EH (cell line): ENCODE measurements around the gene NENF.

Source experiments
- DNase-seq: peaks from one replicate; pipeline ENCODE4 v3.0.0-alpha.2; 2015; ENCODE audit warnings: low read depth

NENF gene

GRCh38 chr1:212482006-212482636, 49.4 kb downstream of the NENF start:
- peak; percentile 34 for DNase-seq

- DNase-seq: peak; percentile 71
Observed at GRCh38 chr1:212482637-212483441, 50.1 kb downstream of the NENF start.

GRCh38 chr1:212484701-212485570, 52.2 kb downstream of the NENF start:
- peak; percentile 80 for DNase-seq

- no peak for DNase-seq
Observed at GRCh38 chr1:212485571-212485912, 52.8 kb downstream of the NENF start.

- DNase-seq: peak; percentile 95
Observed at GRCh38 chr1:212485913-212486618, 53.3 kb downstream of the NENF start.

GRCh38 chr1:212486619-212486975, 53.9 kb downstream of the NENF start:
- DNase-seq: no peak

GRCh38 chr1:212487286-212487685, 54.6 kb downstream of the NENF start:
- DNase-seq: no peak

- DNase-seq: no peak
Observed at GRCh38 chr1:212487774-212488435, 55.2 kb downstream of the NENF start.

- DNase-seq: peak; percentile 36
Observed at GRCh38 chr1:212488436-212489283, 55.9 kb downstream of the NENF start.

- DNase-seq: no peak
Observed at GRCh38 chr1:212489284-212489859, 56.7 kb downstream of the NENF start.

- DNase-seq: no peak
Observed at GRCh38 chr1:212490276-212490675, 57.6 kb downstream of the NENF start.

GRCh38 chr1:212491454-212491853, 58.7 kb downstream of the NENF start:
- peak; percentile 23 for DNase-seq
